IMR-90 (cell line): ENCODE results near the gene C9orf50. TPM values are rescaled to one million over a fixed set of nuclear protein-coding genes. Genes with fewer than 3 reads are reported as not detected.
A peak's percentile ranks its signal among the peaks of the same experiment; 100 is the strongest.

ENCODE experiments used
- ATAC-seq: fragments of 200-7000 bp; cut with Tn5 transposase; 2 replicates; pipeline ENCODE4 v1.9.1; 2020; ENCODE audit warnings: low read depth, mild to moderate bottlenecking, moderate library complexity
- BruUV-seq: library from RNA; stranded (reverse); fragments of 400-500 nt; replicated peaks from 2 replicates; lab custom pipeline; 2021; lab: Mats Ljungman, UMichigan
- CTCF ChIA-PET: fragments of 300-600 bp; formaldehyde crosslinking; extraction: SDS; loops from one replicate; lab custom pipeline; 2021; ENCODE audit warnings: antibody characterized with exemption; lab: Yijun Ruan, JAX
- POLR2A ChIA-PET: fragments of 300-600 bp; sonication (Branson Sonifier 250); formaldehyde crosslinking; loops from one replicate; lab custom pipeline; 2022; ENCODE audit warnings: antibody characterized with exemption; ENCODE audit not compliant: unreplicated experiment; lab: Charles Lee
- DNase-seq: peaks from one replicate; pipeline ENCODE4 v3.0.0; 2013
- H2AFZ ChIP-seq: replicated peaks from 2 replicates; pipeline ENCODE3; 2013; ENCODE audit warnings: low read length, mild to moderate bottlenecking; ENCODE audit not compliant: poor library complexity
- H2AK5ac ChIP-seq: 2 replicates; pipeline ENCODE4 v1.6.1; 2013; ENCODE audit warnings: low read depth, low read length, inconsistent platforms
- H2AK9ac ChIP-seq: replicated peaks from 2 replicates; pipeline ENCODE3; 2013; ENCODE audit warnings: mild to moderate bottlenecking, low read depth, low read length, moderate library complexity; ENCODE audit not compliant: poor library complexity
- H2BK120ac ChIP-seq: 2 replicates; pipeline ENCODE4 v1.6.1; 2013; ENCODE audit warnings: low read depth, low read length, inconsistent platforms
- H2BK15ac ChIP-seq: 3 replicates; pipeline ENCODE4 v1.6.1; 2013; ENCODE audit warnings: low read depth, low read length, inconsistent platforms
- H2BK20ac ChIP-seq: 2 replicates; pipeline ENCODE4 v1.6.1; 2013; ENCODE audit warnings: low read depth, mild to moderate bottlenecking, inconsistent platforms, low read length, moderate library complexity
- H2BK5ac ChIP-seq: 2 replicates; pipeline ENCODE4 v1.6.1; 2013; ENCODE audit warnings: mild to moderate bottlenecking, low read depth, low read length, inconsistent platforms; ENCODE audit not compliant: poor library complexity, severe bottlenecking
- H3K14ac ChIP-seq: replicated peaks from 2 replicates; pipeline ENCODE4 v1.6.1; 2013; ENCODE audit warnings: low read depth, low read length, inconsistent platforms
- H3K18ac ChIP-seq: 2 replicates; pipeline ENCODE4 v1.6.1; 2013; ENCODE audit warnings: low read depth, low read length, control low read depth
- H3K23ac ChIP-seq: 2 replicates; pipeline ENCODE4 v1.6.1; 2013; ENCODE audit warnings: low read depth, low read length, inconsistent platforms
- H3K27ac ChIP-seq: 2 replicates; pipeline ENCODE4 v1.5.1; 2013; ENCODE audit warnings: mild to moderate bottlenecking, control low read depth, low read length; ENCODE audit not compliant: insufficient read depth
- H3K27me3 ChIP-seq: 2 replicates; pipeline ENCODE4 v1.6.1; 2013; ENCODE audit warnings: low read length; ENCODE audit not compliant: control insufficient read depth, insufficient read depth
- H3K36me3 ChIP-seq: 2 replicates; pipeline ENCODE4 v1.6.1; 2013; ENCODE audit warnings: low read length, mixed read lengths; ENCODE audit not compliant: control insufficient read depth, insufficient read depth
- H3K4ac ChIP-seq: 2 replicates; pipeline ENCODE4 v1.6.1; 2013; ENCODE audit warnings: low read depth, low read length, inconsistent platforms
- H3K4me1 ChIP-seq: 2 replicates; pipeline ENCODE4 v1.6.1; 2013; ENCODE audit warnings: low read length, mixed read lengths; ENCODE audit not compliant: control insufficient read depth, insufficient read depth
- H3K4me2 ChIP-seq: 2 replicates; pipeline ENCODE4 v1.6.1; 2013; ENCODE audit warnings: low read depth, mild to moderate bottlenecking, control low read depth, low read length, moderate library complexity
- H3K4me3 ChIP-seq: 2 replicates; pipeline ENCODE4 v1.5.1; 2013; ENCODE audit warnings: low read depth, mild to moderate bottlenecking, control low read depth, low read length, moderate library complexity; ENCODE audit not compliant: insufficient read depth
- H3K56ac ChIP-seq: 2 replicates; pipeline ENCODE4 v1.6.1; 2013; ENCODE audit warnings: low read length, inconsistent platforms; ENCODE audit not compliant: insufficient read depth; ENCODE audit errors: extremely low read depth
- H3K79me1 ChIP-seq, 2 experiments: 2 replicates each; pipeline ENCODE4 v1.6.1; 2013; ENCODE audit warnings: low read length in 2 of 2, inconsistent platforms in 1 of 2, low read depth in 1 of 2
- H3K9ac ChIP-seq: 2 replicates; pipeline ENCODE4 v1.6.1; 2013; ENCODE audit warnings: low read depth, low read length, control low read depth
- H3K9me1 ChIP-seq: 2 replicates; pipeline ENCODE4 v1.6.1; 2013; ENCODE audit warnings: low read length, inconsistent platforms; ENCODE audit not compliant: insufficient read depth
- H3K9me3 ChIP-seq: 2 replicates; pipeline ENCODE4 v1.6.1; 2013; ENCODE audit warnings: low read length; ENCODE audit not compliant: control insufficient read depth, insufficient read depth
- H4K20me1 ChIP-seq: 2 replicates; pipeline ENCODE4 v1.6.1; 2013; ENCODE audit warnings: low read length, inconsistent platforms; ENCODE audit not compliant: insufficient read depth
- H4K5ac ChIP-seq: 2 replicates; pipeline ENCODE4 v1.6.1; 2013; ENCODE audit warnings: mild to moderate bottlenecking, low read depth, low read length, control low read depth
- H4K8ac ChIP-seq, 2 experiments: 2 replicates each; pipeline ENCODE4 v1.6.1; 2013; ENCODE audit warnings: low read depth in 2 of 2, low read length in 2 of 2, control low read depth in 1 of 2, inconsistent platforms in 1 of 2
- H4K91ac ChIP-seq: 2 replicates; pipeline ENCODE4 v1.6.1; 2013; ENCODE audit warnings: low read depth, low read length, inconsistent platforms; ENCODE audit not compliant: insufficient read depth
- CHD1 ChIP-seq: IDR thresholded peaks from 2 replicates; pipeline ENCODE4 v1.6.1; 2012; ENCODE audit warnings: low read depth, low read length, improper control_type of control experiment
- FOS ChIP-seq: fragments of 150-350 bp; IDR thresholded peaks from 2 replicates; pipeline ENCODE4 v1.6.1; 2016; ENCODE audit warnings: low read depth, low read length
- MAFK ChIP-seq: IDR thresholded peaks from 2 replicates; pipeline ENCODE4 v1.6.1; 2012; ENCODE audit warnings: low read depth, low read length, improper control_type of control experiment
- MXI1 ChIP-seq: IDR thresholded peaks from 2 replicates; pipeline ENCODE4 v1.6.1; 2012; ENCODE audit warnings: low read depth, mild to moderate bottlenecking, low read length, moderate library complexity, borderline replicate concordance
- NFE2L2 ChIP-seq: fragments of 150-350 bp; IDR thresholded peaks from 2 replicates; pipeline ENCODE4 v1.6.1; 2016; ENCODE audit warnings: low read depth, mild to moderate bottlenecking, low read length
- SMC3 ChIP-seq: fragments of 150-350 bp; IDR thresholded peaks from 2 replicates; pipeline ENCODE4 v1.6.1; 2016; ENCODE audit warnings: low read depth, mild to moderate bottlenecking, antibody characterized with exemption, low read length, moderate library complexity
- WGBS, 2 experiments: methylation state at CpG; one replicate each; pipeline versions ENCODE4 v1.1.5 to v1.1.7; 2013; ENCODE audit warnings: missing lambda C conversion rate in 2 of 2; ENCODE audit not compliant: insufficient read length in 1 of 2; ENCODE audit errors: extremely low coverage in 2 of 2; 5-methylcytosine and 5-hydroxymethylcytosine counted together
- dilution Hi-C: fragments of 300-500 bp; cut with HindIII; formaldehyde crosslinking; loops from one replicate; pipeline ENCODE4 v1.14.3; 2018; ENCODE audit warnings: low sequenced_read_pairs; ENCODE audit not compliant: unreplicated experiment
- in situ Hi-C: fragments of 300-500 bp; cut with MboI; formaldehyde crosslinking; loops from 3 replicates; pipeline ENCODE4 v1.14.3; 2019; ENCODE audit warnings: low sequenced_read_pairs, inconsistent platforms, mixed read lengths
- intact Hi-C: fragments of 100-400 bp; cut with micrococcal nuclease; formaldehyde crosslinking; loops from 2 replicates; pipeline ENCODE4 v1.10.0; 2022
- polyA plus RNA-seq, 3 experiments: library from polyadenylated mRNA; depleted of rRNA; stranded (reverse); fragments of >200 nt; gene quantifications; 2 replicates each; pipeline ENCODE4 v1.2.3, GENCODE V29; 2012; ENCODE audit warnings: low replicate concordance in 1 of 3
- total RNA-seq: library from RNA; depleted of rRNA; stranded (reverse); fragments of >200 nt; gene quantifications from 2 replicates; pipeline ENCODE4 v1.2.3, GENCODE V29; 2012

C9orf50 gene
- total and polyA plus RNA-seq, 2 of the 4 experiments (the other 2 are of a cell fraction): 0.09 TPM; not detected in 1

DNA sequence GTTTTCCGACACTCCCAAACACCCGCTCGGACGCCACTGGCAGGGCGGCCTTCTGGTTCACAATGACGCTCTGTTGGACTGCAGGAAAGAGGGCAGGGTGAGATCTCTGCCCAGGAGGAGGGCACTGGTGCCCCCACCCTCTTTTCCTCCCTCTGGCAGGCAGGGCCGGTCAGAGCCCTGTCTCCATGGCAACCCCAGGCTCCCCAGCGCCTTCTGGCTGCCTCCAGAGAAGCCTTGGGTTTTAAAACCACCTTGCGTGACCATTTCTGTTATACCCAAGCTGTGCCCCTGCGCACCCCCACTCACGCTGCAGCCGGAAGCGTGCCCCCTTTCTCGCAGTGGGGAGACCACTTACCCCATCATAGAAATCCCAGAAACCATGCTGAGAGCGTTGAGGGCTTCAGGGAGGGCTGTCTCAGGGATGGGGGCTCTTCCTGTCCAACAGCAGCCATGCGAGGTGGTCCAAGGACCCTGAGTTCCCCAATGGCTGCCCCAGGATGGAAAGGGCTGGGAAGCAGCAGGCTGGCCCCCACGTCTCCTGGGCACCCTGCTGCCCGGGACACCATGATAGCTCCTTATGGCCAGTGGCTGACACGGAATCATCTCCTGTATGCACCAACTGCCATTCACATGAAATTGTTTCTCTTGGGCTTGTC lies 7.3 kb downstream of the C9orf50 start:
- H3K4me1 ChIP-seq: peaks cover 12% of the 10 kb centered on the region
- WGBS, 2 experiments: 68% methylated on average over 3 of the region's 19 CpGs; no CpG with 5 or more reads in 1 of the 2 experiments
- no peak for TF ChIP-seq MAFK
- no peak for TF ChIP-seq FOS
- TF ChIP-seq SMC3: no peak
- no peak for TF ChIP-seq MXI1
- TF ChIP-seq CHD1: no peak
- no peak for TF ChIP-seq NFE2L2
- no peak overlapping the region for H4K8ac ChIP-seq
- no peak overlapping the region for H2BK5ac ChIP-seq
- H2BK15ac ChIP-seq: no peak overlapping the region
- dilution Hi-C loops: no loop called here
- peaks cover 0 to 12% of the 10 kb centered on the region in 2 experiments; a peak in 2 of 4 replicates for H3K79me1 ChIP-seq
- no peaks in the 10 kb centered on the region for H4K20me1 ChIP-seq
- no peak overlapping the region for H3K4me2 ChIP-seq
- H2BK20ac ChIP-seq: no peak overlapping the region
- H2BK120ac ChIP-seq: no peak overlapping the region
- H2AK5ac ChIP-seq: peak overlapping the region; percentile 27; the same call in 1 of the 2 replicates
- no peak overlapping the region for H4K5ac ChIP-seq
- BruUV-seq: no TSS peak
- no peak for ATAC-seq
- no peaks in the 10 kb centered on the region for H3K9me3 ChIP-seq
- H3K14ac ChIP-seq: no peak overlapping the region
- no peak overlapping the region for H3K4me3 ChIP-seq
- no peak for DNase-seq
- ChIA-PET POLR2A (no interaction called here), CTCF (interaction anchor here (0.5 to 1.7 kb wide), 3 partner anchors 11 to 481 kb away, joined by 3 to 7 read pairs (median 4); no protein-coding TSS in a partner anchor)
- H3K36me3 ChIP-seq: no peaks in the 10 kb centered on the region
- H2AFZ ChIP-seq: no peak overlapping the region
- no peak overlapping the region for H4K91ac ChIP-seq
- no peak overlapping the region for H3K23ac ChIP-seq
- in situ Hi-C loops: no loop called here
- peak overlapping the region; percentile 78 for H2AK9ac ChIP-seq
- H3K27ac ChIP-seq: no peak overlapping the region
- H3K27me3 ChIP-seq: no peaks in the 10 kb centered on the region
- no peak overlapping the region for H3K18ac ChIP-seq
- no peaks in the 10 kb centered on the region; the same call in 1 of the 2 replicates for H3K9me1 ChIP-seq
- H3K4ac ChIP-seq: no peak overlapping the region
- intact Hi-C loops: loop anchor here (5.0 kb wide), 1 partner anchor 281 kb away; no protein-coding TSS in a partner anchor
- H3K9ac ChIP-seq: no peak overlapping the region
- no peak overlapping the region for H3K56ac ChIP-seq
